Testis (tissue), 2 donors: Measurements from ENCODE around the gene CNNM1.

ENCODE experiments used
- CTCF ChIP-seq, 3 experiments: fragments of 450-650 bp in 2 of 3; fragments of 200-600 bp in 1 of 3; sonication (generic) in 1 of 3; IDR thresholded peaks; one replicate each; pipeline ENCODE4 v1.5.1; 2016 to 2019; ENCODE audit warnings: antibody characterized with exemption in 3 of 3, mild to moderate bottlenecking in 2 of 3, moderate library complexity in 1 of 3
- POLR2A ChIP-seq: fragments of 450-650 bp; IDR thresholded peaks from one replicate; pipeline ENCODE4 v1.6.1; 2017; ENCODE audit warnings: antibody characterized with exemption, mild to moderate bottlenecking, moderate library complexity

GRCh38 chr10:99419688-99420087 is 90.5 kb downstream of the CNNM1 start:
- TF ChIP-seq CTCF (IDR thresholded peaks at IDR 0.05) (no peak), POLR2A (no peak)
